KMS-11 (cell line): ENCODE results near the gene ALOXE3.

ENCODE experiments used
- H2AFZ ChIP-seq: fragments of 200-600 bp; sonication (generic); 2 replicates; pipeline ENCODE4 v1.6.1; 2016; ENCODE audit warnings: antibody characterized with exemption, mixed run types, low read depth
- H3K27ac ChIP-seq: fragments of 200-600 bp; sonication (generic); 2 replicates; pipeline ENCODE4 v1.6.1; 2016; ENCODE audit warnings: mild to moderate bottlenecking, mixed run types
- H3K27me3 ChIP-seq: fragments of 200-600 bp; sonication (generic); 2 replicates; pipeline ENCODE4 v1.6.1; 2017; ENCODE audit warnings: mild to moderate bottlenecking, low read depth, mixed run types, moderate library complexity; ENCODE audit not compliant: insufficient read depth
- H3K36me3 ChIP-seq: fragments of 200-600 bp; sonication (generic); 2 replicates; pipeline ENCODE4 v1.6.1; 2017; ENCODE audit warnings: mild to moderate bottlenecking, mixed run types; ENCODE audit not compliant: insufficient read depth
- H3K4me1 ChIP-seq: fragments of 200-600 bp; sonication (generic); 2 replicates; pipeline ENCODE4 v1.6.1; 2016; ENCODE audit warnings: mild to moderate bottlenecking, low read depth, mixed run types; ENCODE audit not compliant: poor library complexity, severe bottlenecking
- H3K4me2 ChIP-seq: fragments of 200-600 bp; sonication (generic); 2 replicates; pipeline ENCODE4 v1.7.0; 2016; ENCODE audit warnings: mild to moderate bottlenecking, mixed run types
- H3K4me3 ChIP-seq: fragments of 200-600 bp; sonication (generic); IDR thresholded peaks from 2 replicates; pipeline ENCODE4 v1.6.1; 2017; ENCODE audit warnings: low read depth, low read length, mixed read lengths; ENCODE audit not compliant: insufficient read depth
- H3K79me2 ChIP-seq: fragments of 200-600 bp; sonication (generic); 2 replicates; pipeline ENCODE4 v1.6.1; 2016; ENCODE audit warnings: low read depth, mixed run types; ENCODE audit not compliant: insufficient read depth
- H3K9ac ChIP-seq: fragments of 200-600 bp; sonication (generic); 2 replicates; pipeline ENCODE4 v1.6.1; 2016; ENCODE audit warnings: mild to moderate bottlenecking, mixed run types
- H4K20me1 ChIP-seq: fragments of 200-600 bp; sonication (generic); 2 replicates; pipeline ENCODE4 v1.6.1; 2016; ENCODE audit warnings: mild to moderate bottlenecking, mixed run types; ENCODE audit not compliant: insufficient read depth
- TF ChIP-seq, protein P1 (sequence below): fragments of 200-600 bp; sonication (generic); conservative IDR thresholded peaks from 2 replicates; pipeline ENCODE4 v1.6.1; 2017; ENCODE audit warnings: low read depth, mild to moderate bottlenecking, antibody characterized with exemption, low read length, moderate library complexity, mixed read lengths

Gene ALOXE3

DNA sequence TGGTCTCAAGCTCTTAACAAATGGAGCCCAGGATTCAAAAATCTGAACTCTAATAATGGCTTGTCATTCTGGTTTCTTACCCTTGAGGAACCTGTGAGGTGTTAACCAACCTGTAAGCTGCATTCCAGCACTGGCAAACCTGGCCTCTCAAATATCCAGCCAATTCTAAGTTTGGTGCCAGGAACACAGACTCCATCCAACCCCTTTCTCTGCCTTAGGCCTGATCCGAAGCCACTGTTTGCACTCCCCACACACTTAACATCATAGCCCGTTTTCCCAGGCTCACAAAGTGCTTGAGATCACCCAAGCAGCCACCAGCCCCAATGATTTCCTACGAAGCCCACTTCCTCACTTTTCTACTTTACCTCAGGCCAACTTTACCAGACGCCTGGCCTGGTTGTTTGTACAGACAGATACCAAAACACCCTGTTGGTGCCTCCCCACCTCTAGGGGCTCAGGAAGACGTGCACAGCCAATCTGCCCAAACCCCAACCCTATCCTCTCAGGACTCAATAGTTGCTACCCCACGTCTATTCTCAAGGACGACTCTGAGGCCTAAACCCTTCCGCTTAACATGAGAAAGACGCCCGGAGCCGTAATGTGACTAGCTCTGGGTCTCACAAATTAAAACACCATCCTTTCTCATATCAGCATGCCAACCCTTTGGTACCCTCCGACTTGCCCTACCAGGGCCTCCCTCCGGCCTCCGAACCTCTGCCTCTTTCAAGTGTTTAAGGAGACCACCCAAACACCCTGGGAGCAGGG, 37.1 kb upstream of the ALOXE3 start:
- Histone ChIP-seq H3K27ac (peak overlapping the region; percentile 18; the same call in 1 of the 2 replicates), H3K4me3 (no peak overlapping the region), H3K4me2 (0 out of 2 replicates have a peak overlapping the region, but pooled peaks have one; percentile 21), H2AFZ (no peak overlapping the region), H4K20me1 (no peaks in the 10 kb centered on the region), H3K9ac (peak overlapping the region; percentile 41; the same call in 1 of the 2 replicates), H3K36me3 (no peaks in the 10 kb centered on the region), H3K27me3 (no peaks in the 10 kb centered on the region), H3K4me1 (no peaks in the 10 kb centered on the region), H3K79me2 (no peaks in the 10 kb centered on the region)
- TF ChIP-seq, protein P1, sequence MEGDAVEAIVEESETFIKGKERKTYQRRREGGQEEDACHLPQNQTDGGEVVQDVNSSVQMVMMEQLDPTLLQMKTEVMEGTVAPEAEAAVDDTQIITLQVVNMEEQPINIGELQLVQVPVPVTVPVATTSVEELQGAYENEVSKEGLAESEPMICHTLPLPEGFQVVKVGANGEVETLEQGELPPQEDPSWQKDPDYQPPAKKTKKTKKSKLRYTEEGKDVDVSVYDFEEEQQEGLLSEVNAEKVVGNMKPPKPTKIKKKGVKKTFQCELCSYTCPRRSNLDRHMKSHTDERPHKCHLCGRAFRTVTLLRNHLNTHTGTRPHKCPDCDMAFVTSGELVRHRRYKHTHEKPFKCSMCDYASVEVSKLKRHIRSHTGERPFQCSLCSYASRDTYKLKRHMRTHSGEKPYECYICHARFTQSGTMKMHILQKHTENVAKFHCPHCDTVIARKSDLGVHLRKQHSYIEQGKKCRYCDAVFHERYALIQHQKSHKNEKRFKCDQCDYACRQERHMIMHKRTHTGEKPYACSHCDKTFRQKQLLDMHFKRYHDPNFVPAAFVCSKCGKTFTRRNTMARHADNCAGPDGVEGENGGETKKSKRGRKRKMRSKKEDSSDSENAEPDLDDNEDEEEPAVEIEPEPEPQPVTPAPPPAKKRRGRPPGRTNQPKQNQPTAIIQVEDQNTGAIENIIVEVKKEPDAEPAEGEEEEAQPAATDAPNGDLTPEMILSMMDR, result no peak

DNA sequence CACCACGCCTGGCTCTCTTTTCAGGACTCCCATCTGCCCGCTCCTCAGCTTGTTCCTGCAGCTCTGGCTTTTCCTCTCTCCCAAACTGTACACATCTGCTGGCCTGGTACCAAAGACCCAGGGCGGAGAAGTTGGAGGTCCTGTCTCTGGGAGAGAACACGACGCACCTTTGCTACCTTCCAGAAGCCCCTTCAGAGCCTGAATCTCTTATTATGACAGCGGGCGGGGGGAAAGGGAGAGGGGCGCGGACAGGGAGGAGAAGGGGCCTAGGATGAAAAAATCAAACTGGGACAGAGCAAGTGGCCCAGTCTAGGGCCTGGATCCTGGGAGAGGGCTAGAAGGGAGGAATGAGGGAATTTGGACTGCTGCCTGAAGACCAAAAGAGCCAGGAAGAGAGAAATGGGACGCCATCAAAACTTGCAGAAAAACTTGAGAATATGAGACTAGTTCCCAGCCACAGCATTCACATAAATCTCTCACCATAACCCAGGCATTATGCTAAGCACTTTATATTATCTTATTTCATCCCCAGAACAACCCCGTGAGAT, 36.4 kb upstream of the ALOXE3 start:
- TF ChIP-seq, protein P1, result no peak
- Histone ChIP-seq H3K4me3 (no peak overlapping the region), H2AFZ (no peak overlapping the region), H3K27me3 (no peaks in the 10 kb centered on the region), H3K4me1 (no peaks in the 10 kb centered on the region), H3K79me2 (no peaks in the 10 kb centered on the region), H4K20me1 (no peaks in the 10 kb centered on the region), H3K27ac (no peak overlapping the region), H3K9ac (no peak overlapping the region), H3K4me2 (no peak overlapping the region), H3K36me3 (no peaks in the 10 kb centered on the region)

- H3K4me3 ChIP-seq, result no peak overlapping the region
- no peak overlapping the region for H2AFZ ChIP-seq
- H3K79me2 ChIP-seq, result no peaks in the 10 kb centered on the region
- no peak overlapping the region for H3K9ac ChIP-seq
- H4K20me1 ChIP-seq, result no peaks in the 10 kb centered on the region
- TF ChIP-seq, protein P1, result no peak
- no peaks in the 10 kb centered on the region for H3K27me3 ChIP-seq
- no peak overlapping the region for H3K27ac ChIP-seq
- no peaks in the 10 kb centered on the region for H3K36me3 ChIP-seq
- no peak overlapping the region for H3K4me2 ChIP-seq
- H3K4me1 ChIP-seq, result no peaks in the 10 kb centered on the region
Measured at GRCh38 chr17:8153957-8154607, 35.8 kb upstream of the ALOXE3 start.

DNA sequence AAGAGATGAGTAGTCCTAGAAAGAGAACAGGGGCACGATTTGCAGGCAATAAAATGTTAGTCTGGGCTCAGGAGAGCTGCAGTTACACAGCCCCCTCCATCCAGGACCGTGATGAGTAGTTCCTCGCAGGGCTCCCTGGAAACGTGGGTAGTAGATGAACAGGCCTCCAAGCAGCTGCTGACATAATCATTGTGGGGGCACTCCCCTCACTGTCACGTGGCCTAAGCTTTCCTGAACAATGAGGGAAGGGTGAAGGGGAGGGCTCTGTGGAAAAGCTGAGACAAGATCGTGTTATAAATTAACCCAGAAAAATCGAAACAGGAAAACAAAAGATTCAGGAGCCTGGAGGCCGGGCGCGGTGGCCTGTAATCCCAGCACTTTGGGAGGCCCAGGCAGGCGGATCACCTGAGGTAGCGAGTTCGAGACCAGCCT, 35.2 kb upstream of the ALOXE3 start:
- Histone ChIP-seq H3K9ac (no peak overlapping the region), H3K27me3 (no peaks in the 10 kb centered on the region), H4K20me1 (no peaks in the 10 kb centered on the region), H3K4me3 (no peak overlapping the region), H3K79me2 (no peaks in the 10 kb centered on the region), H3K4me2 (no peak overlapping the region), H3K4me1 (no peaks in the 10 kb centered on the region), H3K36me3 (no peaks in the 10 kb centered on the region), H2AFZ (no peak overlapping the region), H3K27ac (no peak overlapping the region)
- TF ChIP-seq, protein P1, result no peak
